ENCODE measurements around the gene OR1A2. TPM values are rescaled to one million over a fixed set of nuclear protein-coding genes. Genes with fewer than 3 reads are reported as not detected.

The OR1A2 gene, protein sequence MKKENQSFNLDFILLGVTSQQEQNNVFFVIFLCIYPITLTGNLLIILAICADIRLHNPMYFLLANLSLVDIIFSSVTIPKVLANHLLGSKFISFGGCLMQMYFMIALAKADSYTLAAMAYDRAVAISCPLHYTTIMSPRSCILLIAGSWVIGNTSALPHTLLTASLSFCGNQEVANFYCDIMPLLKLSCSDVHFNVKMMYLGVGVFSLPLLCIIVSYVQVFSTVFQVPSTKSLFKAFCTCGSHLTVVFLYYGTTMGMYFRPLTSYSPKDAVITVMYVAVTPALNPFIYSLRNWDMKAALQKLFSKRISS
- total RNA-seq, result not detected in 2 replicates

DNA sequence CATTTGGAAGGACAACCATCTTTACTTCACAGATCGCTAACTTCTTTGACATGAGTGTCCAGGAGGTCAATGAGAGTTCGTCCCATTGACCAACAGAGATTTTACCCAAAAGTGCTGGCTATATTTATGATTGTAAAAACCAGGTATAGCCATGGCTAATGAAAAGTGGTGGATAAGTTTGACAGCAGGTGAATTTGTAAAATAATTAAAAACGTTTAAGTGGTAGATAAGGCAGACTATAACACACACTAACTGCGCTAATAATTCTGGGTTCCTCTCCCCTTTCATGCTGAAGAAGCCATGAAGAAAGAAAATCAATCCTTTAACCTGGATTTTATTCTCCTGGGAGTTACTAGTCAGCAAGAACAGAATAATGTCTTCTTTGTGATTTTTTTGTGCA lies at the start of gene OR1A2:
Gene OR1A2, plus strand, starts transcription at position 301 of the 400 bp plus-strand sequence. Its CDS starts 0 bp downstream, at position 301.

DNA sequence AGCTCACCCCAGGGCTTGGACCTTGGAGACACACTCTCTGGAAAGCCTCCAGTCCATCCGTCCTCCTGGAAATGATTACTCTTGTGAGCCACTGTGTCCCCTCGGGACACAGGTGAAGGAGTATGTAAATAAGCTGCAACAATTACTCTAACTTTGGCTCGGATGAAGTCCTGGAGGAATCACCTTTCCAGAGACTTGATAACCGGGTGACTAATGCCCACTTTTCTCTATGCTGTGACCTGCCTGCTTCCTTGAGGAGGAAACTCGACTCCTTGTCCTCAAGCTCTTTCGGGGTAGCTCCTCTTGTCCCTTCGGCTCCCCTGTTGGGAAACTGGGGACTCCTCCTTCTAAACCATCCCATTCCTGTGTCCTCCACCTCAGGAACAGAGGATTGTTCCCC lies 10.0 kb downstream of the OR1A2 start, which contains the start of gene OR1A1:
Gene OR1A1, plus strand, starts transcription at position 301 of the 400 bp plus-strand sequence. CDS start 7,954 bp downstream, outside the sequence.

Other genes starting within 250 kb of the OR1A2 start
- gene OR1D5, start 133.9 kb upstream of the OR1A2 start, total RNA-seq, result not detected in 2 replicates
- gene OR1D2, start 93.1 kb upstream of the OR1A2 start, total RNA-seq, result not detected in 2 replicates
- not detected in 2 replicates for gene OR1G1, start 70.0 kb upstream of the OR1A2 start, total RNA-seq
- gene OR1A1, start 10.1 kb downstream of the OR1A2 start, total RNA-seq, result not detected in 2 replicates
- gene OR3A1, start 100.8 kb downstream of the OR1A2 start, total RNA-seq, result not detected in 2 replicates
- gene OR3A2, start 188.8 kb downstream of the OR1A2 start, total RNA-seq, result not detected in 2 replicates
- gene OR1E1, start 200.9 kb downstream of the OR1A2 start, total RNA-seq, result not detected in 2 replicates
- not detected in 2 replicates for gene OR3A3, start 213.9 kb downstream of the OR1A2 start, total RNA-seq
- not detected in 2 replicates for gene OR1E2, start 236.3 kb downstream of the OR1A2 start, total RNA-seq

Measured in thoracic aorta endothelial cell (primary cell).